Measurements from ENCODE around the gene ALPK1.
A peak's percentile ranks its signal among the peaks of the same experiment; 100 is the strongest.

ALPK1 gene

GRCh38 chr4:112327965-112328733, 31.0 kb downstream of the ALPK1 start:
- no peak overlapping the region for H3K27ac ChIP-seq
- intact Hi-C loops (cut with DNase I; ENCODE audit: low total_unique reads) = loop anchor here (10.0 kb wide), 1 partner anchor 277 kb away; no protein-coding TSS in a partner anchor

GRCh38 chr4:112328734-112329130, 31.6 kb downstream of the ALPK1 start:
- Histone ChIP-seq H3K4me3 (no peak overlapping the region), H3K36me3 (peaks cover 0 to 23% (median 9%) of the 10 kb centered on the region in 3 donors), H3K27ac (no peak overlapping the region), H3K27me3 (no peaks in the 10 kb centered on the region), H3K9me3 (no peaks in the 10 kb centered on the region), H3K4me1 (no peaks in the 10 kb centered on the region)
- intact Hi-C loops (cut with DNase I; ENCODE audit: low total_unique reads) = loop anchor here (10.0 kb wide), 1 partner anchor 276 kb away; no protein-coding TSS in a partner anchor
- DNase-seq = no peak
- TF ChIP-seq CTCF (IDR thresholded peaks at IDR 0.05) = no peak

More at GRCh38 chr4:112327965-112328733, 31.0 kb downstream of the ALPK1 start:
- DNase-seq = no peak
- Histone ChIP-seq H3K4me3 (no peak overlapping the region), H3K27me3 (no peaks in the 10 kb centered on the region), H3K4me1 (no peaks in the 10 kb centered on the region), H3K9me3 (no peaks in the 10 kb centered on the region), H3K36me3 (peaks cover 0 to 23% (median 9%) of the 10 kb centered on the region in 3 donors)
- TF ChIP-seq CTCF (IDR thresholded peaks at IDR 0.05) = peak in 1 of 2 experiments; percentile 18

- Histone ChIP-seq H3K9me3 (no peaks in the 10 kb centered on the region), H3K36me3 (peaks cover 0 to 17% (median 9%) of the 10 kb centered on the region in 3 donors), H3K27me3 (no peaks in the 10 kb centered on the region), H3K4me3 (no peak overlapping the region), H3K27ac (no peak overlapping the region), H3K4me1 (no peaks in the 10 kb centered on the region)
- TF ChIP-seq CTCF (IDR thresholded peaks at IDR 0.05) = no peak
- intact Hi-C loops (cut with DNase I; ENCODE audit: low total_unique reads) = loop anchor here (10.0 kb wide), 1 partner anchor 275 kb away; no protein-coding TSS in a partner anchor
- no peak for DNase-seq
Measured at GRCh38 chr4:112329672-112330375, 32.7 kb downstream of the ALPK1 start.

DNA sequence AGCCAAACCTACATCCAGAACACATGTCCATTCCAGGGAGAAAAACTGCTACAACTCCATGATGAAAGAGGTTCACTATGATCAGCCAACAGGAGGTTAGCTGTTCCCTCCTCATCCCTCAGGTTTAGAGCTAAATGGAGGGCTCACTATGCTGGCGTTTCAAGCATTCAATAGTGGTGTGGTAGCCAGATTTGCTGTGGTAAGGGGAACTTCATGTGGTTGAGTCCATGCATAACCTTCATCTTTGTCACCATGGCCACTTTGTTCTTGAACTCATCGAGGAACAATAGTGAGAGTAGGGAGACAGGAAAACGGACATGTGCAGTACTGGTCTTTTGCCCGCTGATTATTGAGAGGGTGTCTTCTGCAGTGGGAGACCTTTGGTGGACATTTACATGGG, 33.8 kb downstream of the ALPK1 start:
- DNase-seq = no peak
- no peak for TF ChIP-seq CTCF (IDR thresholded peaks at IDR 0.05)
- Histone ChIP-seq H3K36me3 (peaks cover 0 to 11% (median 5%) of the 10 kb centered on the region in 3 donors), H3K27me3 (no peaks in the 10 kb centered on the region), H3K4me1 (no peaks in the 10 kb centered on the region), H3K4me3 (no peak overlapping the region), H3K9me3 (no peaks in the 10 kb centered on the region), H3K27ac (no peak overlapping the region)
- intact Hi-C loops (cut with DNase I; ENCODE audit: low total_unique reads) = no loop called here

- H3K4me3 ChIP-seq = no peak overlapping the region
- intact Hi-C loops (cut with DNase I; ENCODE audit: low total_unique reads) = no loop called here
- H3K27me3 ChIP-seq = no peaks in the 10 kb centered on the region
- no peaks in the 10 kb centered on the region for H3K9me3 ChIP-seq
- no peak overlapping the region for H3K27ac ChIP-seq
- no peaks in the 10 kb centered on the region for H3K4me1 ChIP-seq
- no peak for TF ChIP-seq CTCF (IDR thresholded peaks at IDR 0.05)
- H3K36me3 ChIP-seq = no peaks in the 10 kb centered on the region
- DNase-seq = no peak
Measured at GRCh38 chr4:112332398-112332797, 35.2 kb downstream of the ALPK1 start.

Measured in tibial artery (tissue), 4 donors.